ENCODE data around the gene PDE3B. TPM values are rescaled to one million over a fixed set of nuclear protein-coding genes. Genes with fewer than 3 reads are reported as not detected.
"Not testable (repeated sequence)": the region's sequence is repeated elsewhere in the genome, so short reads cannot be mapped to it uniquely, and the experiment has no call there.

Gene PDE3B
- total and polyA plus RNA-seq, 3 donors from 2014 or later: 22.3 to 39.5 (median 25.8) TPM

DNA sequence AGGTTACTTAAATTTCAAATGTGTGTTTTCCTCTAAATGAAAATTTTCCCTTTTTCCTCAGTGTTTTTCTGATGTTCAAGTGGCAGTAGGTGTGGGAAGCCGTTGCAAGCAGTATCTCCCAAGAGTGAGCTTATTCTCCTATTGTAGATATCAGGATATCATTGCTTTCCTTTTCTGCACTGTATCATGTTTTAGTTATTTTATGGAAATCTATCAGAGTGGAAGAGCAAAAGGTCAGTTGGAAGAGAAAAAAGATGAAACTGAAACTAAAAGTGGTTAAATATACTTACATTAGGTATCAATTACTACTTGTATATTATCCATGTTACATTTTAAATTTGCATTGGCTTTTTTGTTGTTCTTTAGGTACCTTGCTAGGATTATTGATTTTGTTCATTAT lies 57.0 kb downstream of the PDE3B start:
- Histone ChIP-seq H3K4me3 (no peak overlapping the region), H3K36me3 (ENCODE audit: low read depth, missing control alignments) (no peaks in the 10 kb centered on the region), H3K27ac (no peak overlapping the region), H3K9me3 (no peaks in the 10 kb centered on the region), H3K27me3 (no peaks in the 10 kb centered on the region), H3K4me1 (no peaks in the 10 kb centered on the region)
- TF ChIP-seq, protein P1, sequence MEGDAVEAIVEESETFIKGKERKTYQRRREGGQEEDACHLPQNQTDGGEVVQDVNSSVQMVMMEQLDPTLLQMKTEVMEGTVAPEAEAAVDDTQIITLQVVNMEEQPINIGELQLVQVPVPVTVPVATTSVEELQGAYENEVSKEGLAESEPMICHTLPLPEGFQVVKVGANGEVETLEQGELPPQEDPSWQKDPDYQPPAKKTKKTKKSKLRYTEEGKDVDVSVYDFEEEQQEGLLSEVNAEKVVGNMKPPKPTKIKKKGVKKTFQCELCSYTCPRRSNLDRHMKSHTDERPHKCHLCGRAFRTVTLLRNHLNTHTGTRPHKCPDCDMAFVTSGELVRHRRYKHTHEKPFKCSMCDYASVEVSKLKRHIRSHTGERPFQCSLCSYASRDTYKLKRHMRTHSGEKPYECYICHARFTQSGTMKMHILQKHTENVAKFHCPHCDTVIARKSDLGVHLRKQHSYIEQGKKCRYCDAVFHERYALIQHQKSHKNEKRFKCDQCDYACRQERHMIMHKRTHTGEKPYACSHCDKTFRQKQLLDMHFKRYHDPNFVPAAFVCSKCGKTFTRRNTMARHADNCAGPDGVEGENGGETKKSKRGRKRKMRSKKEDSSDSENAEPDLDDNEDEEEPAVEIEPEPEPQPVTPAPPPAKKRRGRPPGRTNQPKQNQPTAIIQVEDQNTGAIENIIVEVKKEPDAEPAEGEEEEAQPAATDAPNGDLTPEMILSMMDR (IDR thresholded peaks at IDR 0.05): no peak
- no peak for TF ChIP-seq POLR2A (IDR thresholded peaks at IDR 0.05)
- WGBS, 2 donors: 85 to 90% methylated on average over 1 of the region's 1 CpG
- intact Hi-C loops (cut with DNase I; ENCODE audit: low total_unique reads): no loop called here
- no peak for DNase-seq

DNA sequence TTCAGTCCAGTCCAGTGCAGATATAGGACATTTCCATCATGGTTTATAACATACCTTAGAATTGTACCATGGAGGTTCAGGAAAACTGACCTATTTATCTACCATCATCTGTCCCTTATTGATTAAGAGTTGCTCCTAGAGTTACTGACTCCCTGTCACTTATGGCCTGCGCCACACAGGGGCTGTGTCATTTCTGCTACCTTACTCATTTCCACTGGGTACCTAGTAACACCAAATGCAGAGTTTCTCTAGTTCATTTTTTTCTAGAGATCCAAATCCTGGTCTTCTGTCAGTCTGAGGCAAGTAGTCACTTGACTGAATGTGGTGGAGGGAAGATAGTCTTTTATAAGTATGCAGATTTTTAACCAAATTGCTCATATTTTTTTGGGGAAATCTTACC lies 59.2 kb downstream of the PDE3B start:
- Histone ChIP-seq H3K27ac (no peak overlapping the region), H3K4me1 (no peaks in the 10 kb centered on the region), H3K9me3 (no peaks in the 10 kb centered on the region), H3K27me3 (no peaks in the 10 kb centered on the region), H3K4me3 (no peak overlapping the region), H3K36me3 (ENCODE audit: low read depth, missing control alignments) (no peaks in the 10 kb centered on the region)
- intact Hi-C loops (cut with DNase I; ENCODE audit: low total_unique reads): no loop called here
- no peak for DNase-seq
- 100% methylated on average over 1 of the region's 1 CpG for WGBS, 2 donors
- TF ChIP-seq, protein P1 (IDR thresholded peaks at IDR 0.05): no peak
- TF ChIP-seq POLR2A (IDR thresholded peaks at IDR 0.05): no peak

DNA sequence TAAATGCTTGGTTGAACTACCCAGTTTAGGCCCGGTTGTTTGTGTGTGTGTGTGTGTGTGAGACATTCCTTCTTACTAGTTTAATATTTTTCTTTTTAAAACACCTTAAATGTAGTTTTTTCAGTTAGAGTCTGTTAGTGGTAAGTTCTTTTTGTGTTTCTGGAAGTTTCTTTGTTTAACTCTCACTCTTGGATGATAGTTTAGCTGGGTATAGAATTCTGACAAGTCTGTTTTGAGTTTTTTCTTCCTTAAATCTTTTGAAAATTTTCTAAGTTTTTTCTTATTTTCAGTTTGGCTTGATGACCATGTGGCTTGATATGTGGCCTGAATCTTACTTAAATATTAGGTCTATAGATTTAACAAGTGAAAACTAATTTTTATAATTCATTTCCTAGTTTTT lies 60.1 kb downstream of the PDE3B start:
- intact Hi-C loops (cut with DNase I; ENCODE audit: low total_unique reads): no loop called here
- WGBS, 2 donors: 93 to 95% methylated on average over 1 of the region's 1 CpG
- no peak for TF ChIP-seq POLR2A (IDR thresholded peaks at IDR 0.05)
- TF ChIP-seq, protein P1 (IDR thresholded peaks at IDR 0.05): no peak

DNA sequence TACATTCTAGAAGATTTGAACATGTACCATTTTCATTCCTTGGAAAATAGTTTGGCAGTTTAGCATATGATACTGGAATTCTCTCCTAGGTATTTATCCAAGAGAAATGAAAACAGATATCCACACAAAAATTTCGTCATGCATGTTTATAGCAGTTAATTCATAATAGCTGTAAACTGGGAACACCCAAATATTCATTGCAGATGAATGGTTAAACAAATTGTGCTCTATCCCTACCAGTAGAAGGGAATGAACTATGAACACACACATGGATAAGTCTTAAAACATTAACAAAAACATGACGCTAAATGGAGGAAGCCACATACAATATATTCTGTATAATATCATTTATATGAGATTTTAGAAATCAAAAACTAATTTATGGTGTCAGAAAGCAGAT lies 61.5 kb downstream of the PDE3B start:
- no peaks in the 10 kb centered on the region for H3K27me3 ChIP-seq
- no peak for DNase-seq
- H3K4me1 ChIP-seq: no peaks in the 10 kb centered on the region
- 79 to 95% methylated on average over 2 of the region's 2 CpGs for WGBS, 2 donors
- no peak overlapping the region for H3K27ac ChIP-seq
- H3K36me3 ChIP-seq (ENCODE audit: low read depth, missing control alignments): no peaks in the 10 kb centered on the region
- TF ChIP-seq, protein P1 (IDR thresholded peaks at IDR 0.05): no peak
- no peak for TF ChIP-seq POLR2A (IDR thresholded peaks at IDR 0.05)
- H3K4me3 ChIP-seq: no peak overlapping the region
- H3K9me3 ChIP-seq: no peaks in the 10 kb centered on the region
- intact Hi-C loops (cut with DNase I; ENCODE audit: low total_unique reads): no loop called here

More for the DNA sequence above, 60.1 kb downstream of the PDE3B start:
- Histone ChIP-seq H3K27me3 (no peaks in the 10 kb centered on the region), H3K4me3 (no peak overlapping the region), H3K36me3 (ENCODE audit: low read depth, missing control alignments) (no peaks in the 10 kb centered on the region), H3K27ac (no peak overlapping the region), H3K4me1 (no peaks in the 10 kb centered on the region), H3K9me3 (no peaks in the 10 kb centered on the region)
- no peak for DNase-seq

DNA sequence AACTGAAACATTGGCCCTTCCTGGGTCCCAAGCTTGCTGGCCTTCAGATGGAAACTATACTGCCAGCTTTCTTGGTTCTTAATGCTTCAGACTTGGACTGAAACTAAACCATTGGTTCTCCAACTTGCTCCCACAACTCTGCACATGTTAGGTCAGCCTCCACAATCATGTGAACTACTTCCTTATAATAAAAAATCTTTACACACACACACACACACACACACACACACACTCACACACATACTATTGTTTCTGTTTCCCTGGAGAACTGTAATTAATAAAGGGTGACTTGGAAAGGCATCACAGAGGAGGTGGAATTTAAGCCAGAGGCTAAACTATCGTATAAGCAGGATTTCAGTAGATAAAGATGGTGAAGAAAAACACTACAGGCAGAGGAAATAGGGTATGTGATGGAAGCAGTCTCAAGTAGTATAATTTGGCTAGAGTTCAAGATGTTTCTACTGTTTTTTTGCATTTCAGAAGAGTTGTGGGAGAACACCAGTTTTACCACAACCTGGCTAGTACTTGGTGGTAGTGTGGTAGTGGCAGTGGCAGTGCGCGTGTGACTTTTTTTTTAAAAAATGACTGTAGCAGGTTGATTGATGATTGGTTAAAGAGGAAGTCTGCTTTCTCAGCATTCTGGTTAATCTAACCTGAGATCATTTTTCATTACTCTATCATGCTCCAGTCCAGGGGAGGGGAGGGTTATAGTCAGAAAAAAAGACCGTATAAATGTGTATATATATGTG lies 70.1 kb downstream of the PDE3B start:
- H3K36me3 ChIP-seq (ENCODE audit: low read depth, missing control alignments): no peaks in the 10 kb centered on the region
- WGBS, 2 donors: 73 to 77% methylated on average over 4 of the region's 4 CpGs
- no peaks in the 10 kb centered on the region for H3K27me3 ChIP-seq
- TF ChIP-seq POLR2A (IDR thresholded peaks at IDR 0.05): no peak
- TF ChIP-seq, protein P1 (IDR thresholded peaks at IDR 0.05): no peak
- no peaks in the 10 kb centered on the region for H3K9me3 ChIP-seq
- intact Hi-C loops (cut with DNase I; ENCODE audit: low total_unique reads): no loop called here
- H3K4me3 ChIP-seq: no peak overlapping the region
- no peaks in the 10 kb centered on the region for H3K4me1 ChIP-seq
- DNase-seq: no peak
- no peak overlapping the region for H3K27ac ChIP-seq

DNA sequence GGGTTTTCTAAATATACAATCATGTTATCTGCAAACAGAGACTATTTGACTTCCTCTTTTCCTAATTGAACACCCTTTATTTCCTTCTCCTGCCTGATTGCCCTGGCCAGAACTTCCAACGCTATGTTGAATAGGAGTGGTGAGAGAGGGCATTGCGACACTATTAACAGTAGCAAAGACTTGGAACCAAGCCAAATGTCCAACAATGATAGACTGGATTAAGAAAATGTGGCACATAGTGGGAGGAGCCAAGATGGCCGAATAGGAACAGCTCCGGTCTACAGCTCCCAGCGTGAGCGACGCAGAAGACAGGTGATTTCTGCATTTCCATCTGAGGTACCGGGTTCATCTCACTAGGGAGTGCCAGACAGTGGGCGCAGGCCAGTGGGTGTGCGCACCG lies 72.1 kb downstream of the PDE3B start:
- WGBS, 2 donors: 93 to 95% methylated on average over 7 to 8 of the region's 11 CpGs
- H3K9me3 ChIP-seq: not testable (repeated sequence)

More for the DNA sequence above, 72.1 kb downstream of the PDE3B start:
- H3K36me3 ChIP-seq (ENCODE audit: low read depth, missing control alignments); H3K27me3 ChIP-seq; H3K4me1 ChIP-seq; H3K27ac ChIP-seq; DNase-seq; intact Hi-C loops (cut with DNase I; ENCODE audit: low total_unique reads); H3K4me3 ChIP-seq: not testable (repeated sequence)

All from testis (tissue), 3 donors.